Skeletal muscle cell (primary cell): ENCODE data around the gene ICA1.

Experiments
- DNase-seq: peaks from one replicate; pipeline ENCODE4 v3.0.0-alpha.2; 2010; ENCODE audit warnings: low read depth
- H3K4me3 ChIP-seq: 2 replicates; pipeline ENCODE4 v1.5.1; 2011; ENCODE audit warnings: low read depth, mild to moderate bottlenecking, control low read depth, low read length, moderate library complexity

ICA1 gene

GRCh38 chr7:8146788-8147413 lies 115.1 kb downstream of the ICA1 start:
- no peak overlapping the region for H3K4me3 ChIP-seq
- DNase-seq, result no peak

DNA sequence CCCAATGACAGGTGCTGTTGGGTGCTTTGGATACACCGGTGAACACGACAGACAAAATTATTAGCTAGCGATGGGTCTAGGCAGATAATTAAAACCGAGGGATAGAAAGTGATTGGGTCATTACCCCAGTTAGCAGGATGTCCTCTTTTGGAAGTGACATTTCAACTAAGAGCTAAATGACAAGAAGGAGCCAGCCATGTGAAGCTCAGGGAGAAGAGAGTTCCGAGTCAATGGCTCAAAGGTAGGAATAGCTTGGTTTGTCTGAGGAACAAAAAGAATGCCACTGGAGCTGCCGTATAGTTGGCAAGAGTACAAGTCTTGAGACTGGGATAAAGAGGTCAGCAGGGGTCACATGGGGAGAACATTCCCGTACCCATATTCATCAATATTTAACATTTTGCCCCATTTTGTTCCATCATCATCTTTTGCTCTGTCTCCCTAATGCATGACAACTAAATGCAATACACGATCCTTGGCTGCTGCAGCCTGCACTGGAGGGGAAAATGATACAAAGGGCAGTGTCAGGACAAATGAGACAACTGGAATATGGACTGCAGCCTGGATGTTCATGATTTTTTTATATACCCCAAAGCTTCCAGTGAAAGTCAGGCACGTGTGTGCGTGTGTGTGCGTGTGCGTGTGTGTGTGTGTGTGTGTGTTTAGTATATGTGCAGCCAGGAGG lies 115.7 kb downstream of the ICA1 start:
- DNase-seq, result no peak
- H3K4me3 ChIP-seq, result no peak overlapping the region

GRCh38 chr7:8144856-8145255 lies 117.1 kb downstream of the ICA1 start:
- no peak for DNase-seq

DNA sequence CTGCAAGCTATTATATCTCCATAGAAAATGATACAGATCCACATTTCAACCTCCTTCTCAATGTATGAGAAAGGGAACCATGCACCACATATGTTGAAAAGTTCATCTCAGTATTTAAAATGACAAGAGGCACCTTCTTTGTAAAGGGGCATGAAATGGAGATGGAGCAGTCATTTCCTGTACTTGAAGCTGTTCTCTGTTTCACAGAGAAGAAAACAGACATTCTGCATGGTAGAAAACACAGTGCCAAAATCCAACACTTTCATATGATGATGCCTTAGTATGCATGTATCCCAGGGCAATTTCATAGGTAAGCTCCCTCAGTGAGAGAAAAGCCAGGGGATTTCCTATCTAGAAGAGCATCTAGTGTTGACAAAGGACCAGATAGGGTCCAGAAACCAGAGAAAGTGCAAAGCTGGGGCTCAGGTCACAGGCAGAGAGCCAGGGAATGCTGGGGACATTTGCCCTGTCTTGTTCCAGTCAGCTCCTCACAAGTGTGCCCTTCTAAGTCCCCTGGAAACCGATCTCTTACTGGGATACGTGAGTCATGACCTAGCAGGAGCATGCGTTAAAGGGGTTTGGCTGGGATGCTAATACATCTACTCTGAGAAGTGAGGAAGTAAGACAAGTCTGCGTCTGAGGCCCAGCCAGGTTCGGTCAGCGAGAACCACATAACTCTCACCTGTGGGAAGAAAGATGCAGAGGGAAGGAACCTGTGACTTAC lies 118.7 kb downstream of the ICA1 start:
- no peak overlapping the region for H3K4me3 ChIP-seq
- no peak for DNase-seq

More at GRCh38 chr7:8144856-8145255, 117.1 kb downstream of the ICA1 start:
- H3K4me3 ChIP-seq, result no peak overlapping the region

DNA sequence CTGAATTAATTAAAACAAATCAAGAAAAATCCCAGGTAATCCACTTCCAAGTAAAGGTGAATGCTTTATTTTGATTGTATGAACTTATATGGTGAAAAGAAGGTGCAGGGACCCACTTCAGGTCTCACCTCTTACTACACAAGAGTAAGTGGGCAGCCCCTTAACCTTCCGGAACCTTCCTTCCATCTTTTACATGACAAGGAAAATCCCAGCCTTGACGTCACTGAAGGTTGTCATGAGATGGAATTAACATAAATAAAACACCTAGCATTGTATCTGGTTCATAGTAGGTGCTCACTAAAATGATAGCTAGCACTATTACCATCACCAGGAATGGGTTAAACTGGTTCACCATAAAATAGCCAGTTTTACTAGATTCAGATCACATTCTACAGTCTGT lies 119.5 kb downstream of the ICA1 start:
- DNase-seq, result no peak
- no peak overlapping the region for H3K4me3 ChIP-seq

DNA sequence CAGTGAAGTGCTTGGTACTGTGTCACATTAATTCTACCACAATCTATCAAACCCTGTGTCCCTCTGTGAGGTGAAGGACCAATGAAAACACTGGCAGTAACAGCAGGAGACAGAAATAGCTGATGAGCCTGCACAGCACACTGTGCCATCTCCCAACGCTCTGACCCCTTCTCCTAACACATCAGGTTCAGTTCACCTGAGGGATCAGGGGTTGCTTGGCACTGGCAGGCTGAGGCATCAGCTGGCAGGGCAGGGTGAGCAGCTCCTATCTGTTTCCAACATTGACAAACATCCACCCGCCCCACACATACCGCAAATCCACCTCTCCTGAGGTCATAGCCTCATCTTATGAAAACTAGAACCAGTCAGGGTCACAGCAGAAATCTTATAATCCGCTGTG lies 120.9 kb downstream of the ICA1 start:
- no peak overlapping the region for H3K4me3 ChIP-seq
- DNase-seq, result no peak

DNA sequence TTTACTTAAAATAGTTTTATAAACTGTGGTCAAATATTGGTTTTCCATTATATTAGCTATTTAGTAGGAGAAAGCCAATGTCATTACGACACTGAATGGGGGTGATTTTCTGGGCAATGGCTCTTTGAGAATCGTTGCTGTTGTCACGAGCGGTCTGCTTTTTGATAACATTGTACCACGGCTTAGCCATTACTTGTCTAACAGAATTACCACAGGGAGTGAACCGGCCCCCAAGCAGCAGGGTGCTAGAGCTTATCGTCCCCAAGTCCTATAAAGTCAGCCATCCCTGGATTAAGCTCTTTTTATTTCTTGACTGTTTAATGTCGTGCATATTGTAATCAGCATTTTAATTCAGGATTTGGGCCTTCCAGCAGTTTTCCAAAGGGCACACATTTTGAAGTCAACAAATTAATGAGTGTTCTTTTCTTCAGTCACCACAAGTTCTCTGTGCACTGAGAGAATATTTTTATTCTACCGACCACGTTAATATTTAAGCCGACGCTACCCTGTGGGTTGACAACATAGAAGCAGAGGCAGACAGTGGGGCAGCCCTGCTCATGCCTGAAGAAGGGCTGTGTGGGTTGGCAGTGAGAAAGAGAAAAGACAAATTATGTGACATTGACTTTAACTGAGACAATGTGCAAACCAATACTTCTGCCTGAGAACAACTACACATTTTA lies 125.8 kb downstream of the ICA1 start:
- H3K4me3 ChIP-seq, result no peak overlapping the region
- DNase-seq, result no peak

- DNase-seq, result no peak
- H3K4me3 ChIP-seq, result no peak overlapping the region
These were observed 126.5 kb downstream of the ICA1 start for GRCh38 chr7:8135417-8135816.

GRCh38 chr7:8134089-8134733 lies 127.8 kb downstream of the ICA1 start:
- no peak for DNase-seq
- no peak overlapping the region for H3K4me3 ChIP-seq

GRCh38 chr7:8133188-8133848 lies 128.6 kb downstream of the ICA1 start:
- H3K4me3 ChIP-seq, result no peak overlapping the region
- DNase-seq, result no peak

DNA sequence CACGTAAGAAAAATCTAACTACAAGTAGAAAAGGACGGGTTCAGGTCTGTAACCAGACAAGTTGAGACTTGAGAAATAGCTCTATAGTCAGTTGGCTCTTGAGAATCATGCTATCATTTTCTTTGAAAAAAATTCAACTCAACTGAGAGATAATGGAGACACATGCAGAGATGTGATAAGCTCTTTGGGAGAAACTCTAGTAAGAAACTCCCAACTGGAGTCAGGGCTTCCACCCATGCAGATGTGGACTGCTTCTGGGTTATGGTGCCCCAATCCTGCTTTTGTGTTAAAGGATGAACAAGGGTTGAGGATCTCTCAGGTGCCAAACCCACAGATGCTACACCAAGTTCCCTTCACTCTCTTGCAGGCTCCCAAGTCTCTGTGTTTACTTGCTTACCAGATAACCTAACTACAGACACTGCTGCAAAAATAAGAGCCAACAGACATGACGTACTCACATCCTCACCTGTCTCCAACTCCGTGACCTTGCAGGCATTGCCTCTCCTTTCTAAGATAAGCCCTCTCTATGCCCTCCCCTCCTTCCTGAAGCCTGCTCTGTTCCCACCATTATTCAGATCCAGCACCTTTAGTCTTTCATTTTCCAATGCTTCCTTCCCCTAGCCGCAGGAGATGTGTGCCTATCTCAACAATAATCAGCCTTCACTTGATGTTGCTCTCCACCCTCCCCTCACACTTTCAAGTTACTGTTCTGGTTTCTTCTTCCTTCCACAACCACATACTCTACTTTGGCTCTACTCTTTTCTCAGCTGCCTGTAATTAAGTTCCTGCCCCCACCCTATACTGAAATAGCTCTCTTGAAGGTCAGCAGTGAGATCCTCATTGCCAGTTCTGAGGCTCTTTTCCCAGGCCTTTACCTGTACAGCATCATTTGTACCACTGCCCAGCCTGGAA lies 130.0 kb downstream of the ICA1 start:
- H3K4me3 ChIP-seq, result no peak overlapping the region
- DNase-seq, result no peak

GRCh38 chr7:8130663-8131062 lies 131.3 kb downstream of the ICA1 start:
- no peak for DNase-seq
- no peak overlapping the region for H3K4me3 ChIP-seq

DNA sequence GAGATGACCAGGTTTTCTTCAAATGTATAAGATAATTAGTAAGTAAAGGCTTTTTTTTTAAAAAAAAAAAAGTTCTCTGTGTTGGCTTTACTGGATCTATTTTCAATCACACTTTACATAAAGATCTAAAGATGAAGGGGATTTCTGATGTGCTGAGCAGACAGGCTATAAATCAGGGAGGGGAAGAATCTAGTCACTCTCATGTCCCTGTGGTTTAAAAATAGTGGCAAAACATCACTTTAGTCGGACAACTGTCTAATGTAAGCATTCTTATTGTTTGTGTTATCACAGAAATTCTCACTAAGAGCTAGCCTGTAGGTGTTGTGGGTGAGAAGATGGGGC lies 132.7 kb downstream of the ICA1 start:
- no peak for DNase-seq
- no peak overlapping the region for H3K4me3 ChIP-seq

GRCh38 chr7:8128449-8129317 lies 133.3 kb downstream of the ICA1 start:
- no peak for DNase-seq
- H3K4me3 ChIP-seq, result no peak overlapping the region

GRCh38 chr7:8126601-8127167 lies 135.3 kb downstream of the ICA1 start:
- no peak overlapping the region for H3K4me3 ChIP-seq
- no peak for DNase-seq

- DNase-seq, result no peak
- H3K4me3 ChIP-seq, result no peak overlapping the region
These were observed 136.1 kb downstream of the ICA1 start for GRCh38 chr7:8125680-8126444.
